ENCODE data around the gene HHATL.

HHATL gene

DNA sequence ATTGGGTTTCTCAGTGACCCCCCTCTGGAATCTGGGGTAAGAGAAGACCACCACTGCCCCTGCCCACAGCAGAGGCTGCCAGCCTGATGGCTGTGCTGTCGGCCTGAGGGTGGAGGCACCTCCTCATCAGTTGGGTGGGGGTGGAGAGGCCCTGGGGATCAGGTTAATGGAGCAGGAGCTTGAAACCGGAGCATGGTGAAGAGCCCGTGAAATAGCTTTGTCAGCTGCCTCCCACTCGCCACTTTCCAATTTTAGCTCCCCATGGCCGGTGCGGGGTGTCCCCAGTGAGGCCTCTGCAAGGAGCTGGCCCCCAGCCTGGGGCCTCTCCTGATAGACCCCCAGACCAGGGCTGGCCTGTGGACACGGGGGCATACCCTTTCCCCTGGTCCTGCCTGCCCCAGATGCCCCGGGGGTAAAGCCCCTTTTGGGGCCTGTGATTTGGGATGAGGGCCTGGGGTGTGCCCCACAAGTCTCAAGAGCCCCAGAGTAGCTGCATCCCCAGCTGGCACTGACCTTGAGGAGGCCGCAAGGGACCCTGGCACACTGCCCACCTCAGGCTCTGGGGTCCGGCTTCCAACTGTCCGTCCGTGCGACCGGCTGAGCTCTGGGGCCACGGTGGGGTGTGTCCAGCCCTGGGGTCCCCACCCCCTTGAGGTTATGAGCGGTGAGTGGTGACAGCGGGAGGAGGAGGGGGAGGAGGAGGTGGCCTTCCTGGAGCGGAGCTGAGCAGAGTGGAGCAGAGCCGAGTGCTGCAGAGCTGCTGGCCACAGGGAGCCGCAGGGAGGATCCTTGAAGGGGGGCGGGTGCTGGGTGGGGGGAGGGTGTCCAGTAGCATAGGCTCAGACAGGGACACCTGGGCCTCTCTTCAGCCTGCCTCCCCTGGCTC is at the start of gene HHATL:
HHATL (minus strand) TSS at position 733 of the 886 bp plus-strand sequence. CDS start 1,972 bp downstream, outside the sequence.
- DNase-seq: no peak

DNA sequence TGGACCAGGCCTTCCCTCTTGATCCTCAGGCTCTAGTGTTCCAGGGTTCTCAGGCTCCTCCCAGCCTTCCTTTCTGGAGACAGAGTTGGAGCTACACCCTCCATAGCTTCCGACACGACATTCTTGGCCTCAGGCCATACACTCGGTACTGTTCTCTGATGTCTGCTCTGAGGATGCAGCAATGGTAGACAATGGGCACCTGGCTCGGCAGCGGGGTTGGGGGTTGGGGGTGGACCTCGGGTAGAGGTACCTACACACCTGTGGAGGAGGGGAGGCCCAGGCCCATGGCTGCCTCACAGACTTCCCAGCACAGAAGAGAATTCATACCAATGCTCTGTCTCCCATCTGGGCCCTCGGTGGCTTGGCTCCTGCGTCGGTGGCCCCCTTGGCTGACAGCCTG is 49.0 kb upstream of the HHATL start:
- no peak for DNase-seq

GRCh38 chr3:42750834-42751233 is 48.2 kb upstream of the HHATL start:
- no peak for DNase-seq

DNA sequence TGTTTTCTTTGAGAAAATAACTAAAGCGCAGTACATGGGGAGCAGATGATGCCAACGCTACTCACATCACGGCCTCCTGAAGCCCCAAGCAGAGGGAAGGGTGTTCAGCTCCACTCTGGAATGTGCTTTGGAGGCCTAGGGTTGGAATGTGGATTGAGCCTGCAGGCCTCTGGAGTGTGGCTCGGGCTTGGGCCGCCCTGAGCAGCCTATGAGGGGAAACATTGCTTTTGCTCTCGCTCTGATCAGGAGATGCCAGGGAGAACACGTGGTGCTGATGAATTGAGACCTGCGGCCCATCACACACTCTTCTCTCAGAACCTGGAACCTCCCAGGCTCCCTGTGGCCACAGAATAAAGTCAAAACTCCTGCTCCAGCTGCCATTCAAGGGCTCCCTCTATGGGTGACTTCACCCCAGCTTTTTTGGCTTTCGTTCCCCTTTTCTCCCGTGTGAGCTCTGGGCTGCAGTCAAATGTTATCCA is 47.2 kb upstream of the HHATL start:
- no peak for DNase-seq

DNA sequence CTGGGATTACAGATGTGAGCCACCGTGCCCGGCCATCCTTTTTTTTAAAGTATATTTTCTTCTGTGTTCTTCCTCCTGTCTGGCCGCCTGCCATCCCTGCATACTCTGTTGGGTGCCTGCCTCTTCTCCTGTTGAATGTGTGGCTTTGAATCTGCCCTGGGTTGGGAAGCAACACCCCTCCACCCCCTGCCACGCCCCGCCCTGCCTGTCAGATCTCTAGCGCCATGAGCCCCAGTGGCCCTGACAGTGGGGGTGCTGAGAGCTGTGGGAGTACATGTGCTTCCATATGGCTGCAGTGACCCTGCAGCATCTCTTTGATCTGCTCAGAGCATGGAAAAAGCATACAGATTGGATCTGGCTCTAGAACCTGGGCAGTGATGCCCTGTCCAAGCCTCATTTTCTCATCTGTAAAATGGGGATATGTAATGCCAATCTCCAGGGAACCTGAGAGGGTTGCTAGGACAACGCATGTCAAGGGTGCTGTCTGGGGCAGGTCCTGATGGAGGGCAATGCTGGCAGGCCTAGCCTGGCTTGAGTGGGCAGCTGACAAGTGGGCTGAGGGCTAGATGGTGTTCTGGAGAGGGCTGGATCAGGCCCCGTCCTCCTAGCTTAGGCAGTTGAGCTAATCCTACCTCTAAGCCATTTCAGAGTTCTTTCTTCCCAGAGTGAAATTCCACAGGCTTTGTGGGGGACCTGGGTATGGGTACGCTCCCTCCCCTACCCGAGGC is 46.6 kb upstream of the HHATL start:
- DNase-seq: no peak

DNA sequence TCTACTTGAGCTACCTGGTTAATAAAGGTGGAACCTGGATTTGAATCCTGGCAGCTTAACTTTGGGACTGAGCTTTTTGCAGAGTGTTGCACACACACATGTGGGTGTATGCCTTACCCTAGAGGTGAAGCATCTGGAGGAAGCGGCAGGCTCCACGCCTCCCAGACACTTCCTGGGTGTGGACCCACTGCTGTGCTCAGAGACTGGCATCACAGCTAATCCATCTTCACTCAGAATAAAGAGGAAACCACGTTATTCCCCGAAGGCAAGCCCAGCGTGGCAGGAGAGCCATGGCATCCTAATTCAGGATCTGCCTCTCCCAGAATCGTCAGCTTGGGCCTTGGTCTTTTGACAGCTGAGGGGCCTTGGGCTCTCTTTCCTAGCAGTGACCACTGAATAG is 45.0 kb upstream of the HHATL start:
- DNase-seq: peak; percentile 36

DNA sequence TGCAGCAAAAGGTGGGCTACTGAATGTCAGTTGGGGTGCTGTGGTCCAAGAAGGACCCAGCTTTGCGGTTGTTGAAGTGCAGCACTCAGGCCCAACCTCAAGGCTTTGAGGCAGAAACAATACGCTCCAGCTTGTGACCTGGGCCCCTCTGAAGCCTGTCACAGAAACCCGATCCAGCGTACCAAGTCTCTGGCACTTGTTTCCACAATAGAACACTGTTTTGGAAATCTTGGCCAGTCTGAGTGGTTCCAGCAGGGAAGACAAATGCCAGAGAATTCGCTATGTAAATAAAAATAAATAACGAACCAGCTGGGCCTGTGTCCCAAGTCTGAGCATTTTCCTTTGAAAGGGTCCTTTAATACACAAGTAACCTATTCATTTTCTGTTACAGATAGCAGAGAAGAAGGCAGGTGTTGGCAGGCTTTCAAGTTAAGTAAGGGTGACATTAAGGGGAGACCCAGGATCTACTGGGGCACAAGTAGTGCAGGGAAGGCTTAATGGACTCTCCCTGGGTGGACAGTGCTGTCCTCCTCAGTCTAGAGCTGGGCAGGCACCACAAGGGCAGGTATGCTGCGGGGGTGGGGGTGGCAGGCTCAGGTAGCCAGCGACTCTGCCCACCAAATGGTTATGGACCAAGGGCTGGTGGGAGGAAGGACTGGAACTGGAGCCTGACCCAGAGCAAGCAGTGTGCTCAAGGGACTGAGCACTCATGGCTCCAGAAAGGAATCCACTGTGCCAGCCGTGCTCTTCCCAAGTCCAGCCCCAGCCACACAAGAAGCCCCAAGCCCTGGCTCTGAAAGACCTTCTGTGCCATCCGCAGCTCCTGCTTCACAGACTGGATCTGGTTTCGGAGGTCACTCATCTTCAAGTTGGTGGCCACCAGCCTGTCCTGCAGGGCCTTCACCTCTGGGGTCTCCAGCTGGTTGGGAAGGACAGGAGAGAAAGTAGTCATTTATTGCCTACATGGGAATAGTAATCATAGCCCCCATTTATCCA is 44.2 kb upstream of the HHATL start:
- no peak for DNase-seq

DNA sequence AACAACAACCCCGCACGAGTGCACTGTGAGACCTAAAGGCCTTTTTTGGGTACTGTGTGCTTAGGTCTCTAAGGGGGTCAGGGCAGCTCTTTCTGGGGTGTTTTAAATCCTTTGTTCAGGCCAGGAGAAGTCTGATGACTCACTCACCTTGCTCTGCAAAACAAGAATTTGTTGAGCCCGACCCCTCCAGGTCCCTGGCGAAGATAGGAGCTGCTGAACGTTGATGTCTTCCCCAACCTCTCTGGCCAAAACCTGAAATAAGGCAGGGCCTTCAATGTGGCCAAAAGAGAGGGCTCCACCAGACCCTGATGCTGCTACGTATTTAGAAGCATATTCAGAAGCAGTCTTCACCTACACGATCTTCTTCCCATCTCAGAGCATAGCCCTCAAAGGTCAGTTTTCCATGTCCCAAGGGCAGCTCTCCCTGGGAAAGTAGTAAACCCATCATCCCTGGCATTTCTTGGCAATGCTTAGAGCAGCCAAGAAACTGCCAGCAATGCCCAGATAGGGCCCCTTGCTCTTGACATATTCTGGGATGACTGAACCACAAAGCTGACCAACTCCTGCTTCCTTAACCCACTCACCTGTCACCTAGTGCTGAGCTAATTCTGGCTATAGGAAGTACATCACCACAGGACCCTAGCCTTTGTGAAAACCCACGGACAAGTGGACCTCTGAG is 43.3 kb upstream of the HHATL start:
- no peak for DNase-seq

DNA sequence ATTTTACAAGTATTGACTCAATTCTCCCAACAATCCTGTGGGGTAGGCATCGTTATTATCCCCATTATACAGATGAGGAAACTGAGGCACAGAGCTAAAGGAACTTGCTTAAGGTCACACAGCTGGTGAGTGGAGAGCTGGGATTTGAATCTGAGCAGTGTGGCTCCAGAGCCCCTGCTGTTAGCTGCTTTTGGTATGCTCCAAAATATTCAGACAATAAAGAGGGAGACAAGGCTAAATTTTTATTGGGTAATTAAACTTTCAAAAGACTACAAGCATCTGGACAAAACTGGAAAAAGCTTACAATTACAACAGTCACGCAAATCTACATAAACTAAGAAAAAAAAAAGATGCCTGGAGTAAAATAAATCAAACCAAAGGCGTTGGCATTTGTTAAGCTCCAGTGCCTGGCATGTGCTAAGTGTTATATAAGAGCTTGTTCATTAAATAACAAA is 42.7 kb upstream of the HHATL start:
- no peak for DNase-seq

DNA sequence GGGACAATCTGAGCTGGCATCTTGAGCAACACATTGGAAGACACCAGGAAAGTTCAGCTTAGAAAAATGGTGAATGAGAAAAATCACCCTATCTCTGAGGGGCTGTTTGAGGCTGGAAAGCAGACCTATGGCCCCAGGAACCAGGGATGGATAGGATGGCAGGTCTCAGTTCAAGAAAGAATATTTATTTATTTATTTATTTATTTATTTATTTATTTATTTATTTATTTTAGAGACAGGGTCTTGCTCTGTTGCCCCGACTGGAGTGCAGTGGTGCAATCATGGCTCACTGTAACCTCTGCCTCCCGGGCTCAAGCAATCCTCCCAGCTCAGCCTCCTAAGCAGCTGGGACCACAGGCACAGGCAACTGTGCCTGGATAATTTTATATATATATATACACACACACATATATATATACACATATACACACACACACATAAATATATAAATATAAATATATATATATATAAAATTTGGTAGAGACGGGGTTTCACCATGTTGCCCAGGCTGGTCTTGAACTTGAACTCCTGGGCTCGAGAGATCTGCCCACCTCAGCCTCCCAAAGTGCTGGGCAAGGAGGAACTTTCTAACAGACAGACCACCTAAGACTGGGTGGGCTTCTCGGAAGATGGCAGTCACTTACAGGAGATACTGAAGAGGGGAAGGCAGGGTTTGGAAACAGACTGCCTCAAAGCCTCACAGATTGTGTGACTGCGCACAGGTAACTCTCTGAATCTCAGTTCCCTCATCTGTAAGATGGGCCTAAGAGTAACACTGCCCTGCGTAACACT is 40.8 kb upstream of the HHATL start:
- DNase-seq: no peak

DNA sequence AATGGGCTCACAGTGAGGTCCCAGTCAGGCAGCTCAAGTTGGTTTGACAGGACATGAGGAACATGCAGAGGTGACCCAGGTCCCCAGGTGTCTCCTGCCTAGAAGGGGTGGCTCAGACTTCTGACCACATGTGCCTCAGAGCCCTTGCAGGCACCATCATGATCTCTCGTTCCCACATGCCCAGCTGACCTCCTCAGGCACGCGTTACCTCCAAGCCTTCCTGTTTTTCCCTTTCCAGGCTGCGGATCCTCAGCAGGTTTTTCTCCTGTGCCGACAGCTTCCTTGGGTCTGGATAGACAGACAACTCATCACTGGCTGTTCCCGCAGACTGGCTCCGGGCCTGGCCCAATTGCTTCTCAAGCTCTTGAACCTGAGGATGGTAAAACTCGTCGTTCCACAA is 40.1 kb upstream of the HHATL start:
- DNase-seq: no peak

GRCh38 chr3:42742259-42742658 is 39.7 kb upstream of the HHATL start:
- no peak for DNase-seq

GRCh38 chr3:42741796-42742195 is 39.2 kb upstream of the HHATL start:
- DNase-seq: no peak

DNA sequence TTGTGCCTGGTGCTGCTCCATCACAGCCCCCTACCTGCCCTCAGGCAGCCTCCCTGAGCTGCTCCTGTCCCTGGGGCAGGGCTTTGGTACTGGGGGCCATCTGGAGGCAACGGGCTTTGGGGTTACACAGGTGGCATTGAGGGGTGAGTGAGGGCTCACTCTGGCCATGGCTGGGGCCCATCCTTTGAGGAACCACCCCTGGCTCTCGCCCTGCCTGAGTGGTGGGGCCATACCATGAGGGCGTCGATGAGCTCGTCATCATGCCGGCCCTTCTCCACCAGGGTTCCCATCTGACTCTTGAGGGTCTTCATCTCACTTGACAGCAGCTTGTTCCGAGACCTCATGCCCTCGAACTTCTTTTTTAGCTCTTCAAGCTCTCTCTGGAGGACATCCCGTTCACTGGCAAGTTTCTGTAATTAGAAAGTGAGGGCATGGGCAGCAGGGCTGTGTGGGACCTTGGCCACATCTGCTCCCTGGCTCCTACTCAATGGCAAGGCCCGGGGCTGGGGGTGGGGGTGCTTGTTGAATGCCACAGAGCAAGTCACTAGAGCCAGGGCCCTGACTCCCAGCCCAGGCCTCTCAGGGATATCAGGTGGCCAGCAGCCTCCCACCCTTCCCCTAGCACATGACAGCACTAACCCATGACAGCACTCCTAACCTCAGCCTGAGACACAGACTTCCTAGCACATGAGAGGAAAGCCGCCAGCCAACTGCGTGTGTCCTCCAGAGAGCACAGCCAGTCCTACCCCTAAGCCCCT is 37.0 kb upstream of the HHATL start:
- DNase-seq: no peak

DNA sequence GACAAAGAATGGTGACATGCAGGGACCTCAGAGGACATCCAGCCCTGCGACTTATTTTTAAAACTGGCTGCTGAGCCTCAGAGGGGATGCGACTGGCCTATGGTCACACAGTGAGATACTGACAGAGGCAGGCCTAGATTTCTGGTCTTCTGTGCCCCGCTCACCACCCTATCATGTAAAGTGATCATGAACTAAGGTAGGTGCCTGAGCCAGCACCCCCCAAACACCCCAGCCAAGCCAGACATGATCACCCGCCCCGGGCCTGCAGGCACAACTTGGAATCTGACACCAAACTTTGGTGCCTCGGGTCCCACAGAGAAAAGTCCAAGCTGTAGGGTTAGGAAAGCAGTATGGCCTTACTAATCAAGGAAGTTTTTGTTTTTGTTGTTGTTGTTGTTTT is 33.9 kb upstream of the HHATL start:
- DNase-seq: no peak

DNA sequence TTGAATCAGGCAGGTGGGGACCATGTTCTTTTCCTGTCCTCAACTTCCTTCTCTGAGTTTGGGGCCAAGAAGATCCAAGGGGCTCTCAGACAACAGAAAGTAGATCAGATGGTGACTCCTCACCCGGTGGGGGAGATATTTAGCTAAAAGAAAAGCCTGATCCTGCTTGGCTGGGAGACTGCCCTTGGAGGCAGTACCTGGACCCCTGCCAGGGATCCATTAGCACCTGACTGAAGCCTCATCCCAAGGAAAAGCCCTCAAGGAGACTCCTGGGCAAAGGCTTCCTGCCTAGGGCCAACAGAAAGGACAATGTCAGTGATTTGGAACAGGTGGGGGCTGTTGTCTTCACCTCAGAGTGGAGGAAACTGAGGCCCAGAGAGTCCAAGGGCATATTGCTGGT is 33.5 kb upstream of the HHATL start:
- no peak for DNase-seq

GRCh38 chr3:42735615-42736014 is 33.0 kb upstream of the HHATL start:
- DNase-seq: no peak

GRCh38 chr3:42735019-42735418 is 32.4 kb upstream of the HHATL start:
- DNase-seq: no peak

- no peak for DNase-seq
Measured at GRCh38 chr3:42734263-42734860, 31.8 kb upstream of the HHATL start.
